Subcutaneous abdominal adipose tissue (tissue), 5 donors: ENCODE measurements around the gene PTPRG.

ENCODE experiments used
- H3K27ac ChIP-seq: one replicate; pipeline ENCODE4 v1.7.0; 2013; ENCODE audit warnings: low read depth, mild to moderate bottlenecking, inconsistent platforms, low read length, moderate library complexity
- H3K27me3 ChIP-seq, 5 donors: one replicate each; pipeline ENCODE4 v1.7.0; 2013; ENCODE audit warnings: low read length in 5 of 5, inconsistent platforms in 1 of 5; ENCODE audit not compliant: control insufficient read depth in 5 of 5, insufficient read depth in 4 of 5
- H3K36me3 ChIP-seq, 5 donors: one replicate each; pipeline ENCODE4 v1.7.0; 2013; ENCODE audit warnings: low read length in 5 of 5; ENCODE audit not compliant: control insufficient read depth in 5 of 5, insufficient read depth in 5 of 5
- H3K4me1 ChIP-seq, 5 donors: one replicate each; pipeline ENCODE4 v1.7.0; 2013; ENCODE audit warnings: low read length in 5 of 5, mild to moderate bottlenecking in 3 of 5, moderate library complexity in 1 of 5; ENCODE audit not compliant: control insufficient read depth in 5 of 5, insufficient read depth in 5 of 5
- H3K4me3 ChIP-seq, 5 donors: one replicate each; pipeline ENCODE4 v1.7.0; 2013; ENCODE audit warnings: low read length in 5 of 5, low read depth in 1 of 5
- H3K9ac ChIP-seq, 5 donors: one replicate each; pipeline ENCODE4 v1.7.0; 2013; ENCODE audit warnings: low read length in 5 of 5, mild to moderate bottlenecking in 4 of 5, moderate library complexity in 3 of 5
- H3K9me3 ChIP-seq, 5 donors: one replicate each; pipeline ENCODE4 v1.7.0; 2013; ENCODE audit warnings: low read length in 5 of 5; ENCODE audit not compliant: control insufficient read depth in 5 of 5
- donor health status: healthy.
- donor health status: healthy.
- donor health status: healthy.
- donor health status: healthy.
- donor health status: healthy.

Gene PTPRG

DNA sequence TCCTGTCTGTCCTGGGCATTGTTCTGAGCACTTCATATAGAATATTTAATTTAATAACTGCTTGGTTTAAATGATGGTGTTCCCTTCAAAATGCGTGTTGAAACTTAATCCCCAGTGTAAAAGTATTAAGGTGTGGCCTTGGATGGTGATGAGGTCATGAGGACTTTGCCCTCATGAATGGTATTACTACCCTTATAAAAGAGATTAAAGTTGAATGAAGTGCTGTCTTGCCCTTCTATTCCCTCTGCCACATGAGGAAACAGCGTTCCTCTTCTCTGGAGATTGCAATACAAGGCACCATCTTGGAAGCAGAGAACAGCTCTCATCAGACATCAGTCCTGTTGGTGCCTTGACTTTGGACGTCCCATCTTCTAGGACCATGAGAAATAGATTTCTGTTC is 374.4 kb downstream of the PTPRG start:
- Histone ChIP-seq H3K9ac (no peak overlapping the region), H3K4me1 (peaks cover 0 to 5% (median 3%) of the 10 kb centered on the region in 5 donors), H3K36me3 (no peaks in the 10 kb centered on the region), H3K9me3 (peaks cover 0 to 8% (median 0%) of the 10 kb centered on the region in 5 donors), H3K4me3 (no peak overlapping the region), H3K27me3 (no peaks in the 10 kb centered on the region), H3K27ac (no peak overlapping the region)

DNA sequence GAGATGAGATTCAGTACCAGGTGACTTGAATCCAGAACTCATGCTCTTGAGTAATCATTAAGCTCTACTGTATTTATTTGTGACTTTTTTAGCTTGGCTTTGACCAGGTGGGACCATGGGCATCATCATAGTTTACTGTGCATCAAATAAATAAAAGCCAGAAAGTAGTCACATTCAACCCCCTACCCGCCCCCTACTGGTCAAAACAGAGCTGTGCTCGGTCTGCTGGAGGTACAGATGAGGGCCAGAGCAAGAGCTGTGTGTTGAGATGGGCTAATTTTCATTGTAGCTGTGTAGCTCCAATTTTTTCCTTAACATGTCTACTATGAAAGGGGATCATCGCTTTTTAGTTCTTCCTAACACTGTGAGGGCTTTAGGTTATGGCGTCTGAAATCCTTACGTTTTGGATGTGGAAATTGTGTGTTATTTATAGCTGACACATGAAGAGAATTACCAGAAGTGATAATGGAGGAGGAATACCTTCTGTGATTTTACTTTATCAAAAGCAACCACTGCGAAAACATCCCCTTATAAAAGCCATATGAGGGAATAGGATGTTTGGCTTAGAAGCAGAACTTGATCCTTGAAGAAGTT is 375.1 kb downstream of the PTPRG start:
- Histone ChIP-seq H3K4me1 (peaks cover 0 to 5% (median 3%) of the 10 kb centered on the region in 5 donors), H3K27ac (no peak overlapping the region), H3K4me3 (no peak overlapping the region), H3K27me3 (no peaks in the 10 kb centered on the region), H3K9me3 (peaks cover 0 to 8% (median 0%) of the 10 kb centered on the region in 5 donors), H3K9ac (no peak overlapping the region), H3K36me3 (no peaks in the 10 kb centered on the region)

DNA sequence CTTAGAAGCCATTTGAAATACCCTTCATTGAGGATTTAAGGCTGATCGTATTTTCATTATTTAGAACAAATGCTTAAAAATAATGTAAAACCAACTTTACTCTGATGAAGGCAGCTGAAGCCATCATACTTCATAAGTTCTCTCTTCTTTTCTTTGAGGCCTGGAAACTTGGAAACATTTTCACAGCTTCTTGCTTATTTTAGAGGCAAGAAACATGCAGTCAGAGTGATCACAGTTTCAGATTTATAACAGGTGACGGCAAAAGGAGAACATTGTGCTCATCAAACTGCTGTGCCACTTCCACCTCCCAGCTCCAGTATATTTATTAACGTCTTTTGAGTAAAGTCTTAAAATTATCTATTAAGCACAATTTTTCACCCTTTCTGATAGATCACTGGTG is 376.1 kb downstream of the PTPRG start:
- Histone ChIP-seq H3K27me3 (no peaks in the 10 kb centered on the region), H3K4me1 (peaks cover 0 to 5% (median 3%) of the 10 kb centered on the region in 5 donors)

DNA sequence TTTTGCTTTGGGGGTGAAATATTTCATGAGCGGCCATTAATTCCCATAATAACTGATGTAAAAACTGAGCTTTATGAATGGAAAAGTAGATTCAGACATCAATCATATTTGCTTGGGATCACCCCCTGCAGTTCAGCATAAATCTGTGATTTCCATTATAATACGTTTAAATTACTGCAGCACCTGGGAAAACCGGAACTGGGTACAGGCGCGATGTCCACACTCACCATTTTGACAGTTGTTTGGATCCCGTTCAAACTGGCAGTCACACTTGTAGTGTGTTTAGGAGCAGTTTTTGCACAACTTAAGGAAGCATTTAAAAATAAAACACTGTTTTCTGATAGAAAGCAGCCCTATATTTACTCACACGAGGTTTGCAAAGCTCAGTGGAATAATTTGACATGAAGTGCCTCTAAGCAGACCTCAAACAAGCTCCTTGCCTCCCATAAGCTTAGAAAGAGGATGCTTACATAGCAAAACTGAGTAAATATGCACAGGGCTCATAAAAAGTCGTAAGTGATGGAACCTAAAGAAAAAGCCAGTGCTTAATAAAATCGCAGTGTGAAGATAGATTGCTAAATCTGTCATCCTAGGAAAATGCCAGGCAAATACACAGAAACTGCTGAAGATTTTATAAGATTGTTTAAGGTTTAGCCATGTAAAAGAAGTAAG is 377.6 kb downstream of the PTPRG start:
- Histone ChIP-seq H3K9me3 (peaks cover 0 to 8% (median 3%) of the 10 kb centered on the region in 5 donors), H3K4me1 (peaks cover 0 to 13% (median 6%) of the 10 kb centered on the region in 5 donors), H3K4me3 (no peak overlapping the region), H3K27me3 (no peaks in the 10 kb centered on the region), H3K27ac (no peak overlapping the region), H3K9ac (no peak overlapping the region), H3K36me3 (no peaks in the 10 kb centered on the region)

More for the DNA sequence above, 376.1 kb downstream of the PTPRG start:
- Histone ChIP-seq H3K4me3 (no peak overlapping the region), H3K36me3 (no peaks in the 10 kb centered on the region), H3K9me3 (peaks cover 0 to 8% (median 3%) of the 10 kb centered on the region in 5 donors), H3K27ac (no peak overlapping the region), H3K9ac (no peak overlapping the region)

DNA sequence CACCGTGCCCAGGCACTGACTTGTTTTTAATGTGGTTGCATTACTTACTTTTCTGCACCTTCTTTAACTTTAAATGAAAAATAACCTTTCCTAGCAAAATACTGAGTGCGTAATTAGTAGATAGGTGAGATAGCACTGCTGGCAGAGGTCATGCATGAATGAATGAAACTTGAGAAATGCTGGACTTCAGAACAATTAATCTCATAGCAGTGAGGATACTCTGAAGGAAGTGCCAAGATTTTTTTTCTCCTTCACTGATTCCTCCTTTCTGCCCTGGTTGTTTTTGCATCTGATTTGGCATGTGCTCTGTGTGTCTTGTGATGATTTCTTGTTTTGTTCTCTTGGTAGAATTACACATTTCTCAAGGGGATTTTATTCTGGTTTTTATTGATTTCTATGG is 378.9 kb downstream of the PTPRG start:
- Histone ChIP-seq H3K27me3 (no peaks in the 10 kb centered on the region), H3K27ac (no peak overlapping the region)

DNA sequence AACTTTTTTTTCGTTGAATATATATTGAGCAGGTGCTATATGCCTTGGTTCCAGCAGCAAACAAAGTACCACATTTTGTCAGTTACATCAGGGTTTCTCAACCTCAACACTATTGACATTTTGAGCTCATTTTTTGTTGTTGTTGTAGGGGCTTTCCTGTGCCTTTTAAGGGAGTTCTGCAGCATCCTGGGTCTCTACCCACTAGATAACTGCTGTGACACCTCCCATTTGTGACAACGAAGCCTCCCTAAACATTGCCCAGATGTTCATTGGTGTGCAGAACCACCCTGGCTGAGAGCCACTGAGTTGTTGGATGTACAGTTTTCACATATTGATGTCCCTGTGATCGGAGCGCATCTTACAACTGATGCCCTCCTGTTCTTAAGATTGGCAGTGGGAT is 382.6 kb downstream of the PTPRG start:
- H3K36me3 ChIP-seq: no peaks in the 10 kb centered on the region
- H3K4me1 ChIP-seq: peaks cover 0 to 46% (median 33%) of the 10 kb centered on the region in 5 donors
- no peaks in the 10 kb centered on the region for H3K27me3 ChIP-seq
- H3K9ac ChIP-seq: no peak overlapping the region
- peaks cover 0 to 3% (median 0%) of the 10 kb centered on the region in 5 donors for H3K9me3 ChIP-seq
- no peak overlapping the region for H3K4me3 ChIP-seq
- no peak overlapping the region for H3K27ac ChIP-seq

More for the DNA sequence above, 378.9 kb downstream of the PTPRG start:
- Histone ChIP-seq H3K4me3 (no peak overlapping the region), H3K36me3 (no peaks in the 10 kb centered on the region), H3K4me1 (peaks cover 0 to 23% (median 9%) of the 10 kb centered on the region in 5 donors), H3K9me3 (peaks cover 0 to 3% (median 0%) of the 10 kb centered on the region in 5 donors), H3K9ac (no peak overlapping the region)

DNA sequence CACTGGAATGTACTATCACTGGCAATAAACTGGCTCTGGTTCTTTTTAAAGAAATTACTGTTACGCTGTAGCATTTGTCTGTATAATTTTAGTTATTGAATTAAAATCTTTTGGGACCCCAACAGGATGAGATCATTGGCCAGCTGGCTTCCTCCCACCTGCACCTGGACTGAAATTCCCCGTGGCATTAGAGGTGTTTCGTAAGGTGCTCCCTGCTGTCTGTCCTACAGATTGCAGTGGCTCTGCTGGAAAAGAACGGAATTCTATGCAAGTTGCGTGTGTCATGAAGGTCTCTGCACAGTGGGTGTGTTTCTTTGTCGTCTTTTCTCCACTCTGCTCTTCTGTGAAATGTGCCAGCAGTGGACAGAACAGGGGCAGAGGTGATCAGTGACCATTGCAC is 383.4 kb downstream of the PTPRG start:
- no peak overlapping the region for H3K4me3 ChIP-seq
- no peaks in the 10 kb centered on the region for H3K36me3 ChIP-seq
- H3K27me3 ChIP-seq: no peaks in the 10 kb centered on the region
- H3K9me3 ChIP-seq: peaks cover 0 to 3% (median 0%) of the 10 kb centered on the region in 5 donors
- H3K9ac ChIP-seq: no peak overlapping the region
- peaks cover 0 to 53% (median 33%) of the 10 kb centered on the region in 5 donors for H3K4me1 ChIP-seq
- no peak overlapping the region for H3K27ac ChIP-seq

DNA sequence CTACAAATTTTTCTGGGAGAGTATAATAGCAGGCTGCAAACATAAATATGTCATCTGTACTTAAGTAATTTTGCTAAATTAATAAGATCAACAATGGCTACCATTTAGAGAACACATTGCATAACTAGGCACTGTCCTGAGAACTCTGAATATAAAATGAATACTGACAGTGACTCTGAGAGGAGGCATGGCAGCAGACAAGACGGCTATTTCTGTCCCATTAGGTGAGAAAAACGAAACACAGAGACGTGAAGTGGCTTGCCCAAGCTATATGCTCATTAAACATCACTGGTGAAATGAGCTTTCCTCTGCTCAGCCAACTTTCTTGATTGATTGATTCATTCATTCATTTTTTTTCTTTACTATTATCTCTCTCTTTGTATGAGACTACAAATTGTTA is 384.3 kb downstream of the PTPRG start:
- Histone ChIP-seq H3K27ac (peak overlapping the region; percentile 6), H3K36me3 (no peaks in the 10 kb centered on the region), H3K27me3 (no peaks in the 10 kb centered on the region), H3K9ac (no peak overlapping the region), H3K9me3 (peaks cover 0 to 3% (median 0%) of the 10 kb centered on the region in 5 donors), H3K4me3 (no peak overlapping the region), H3K4me1 (peaks cover 0 to 56% (median 41%) of the 10 kb centered on the region in 5 donors)

DNA sequence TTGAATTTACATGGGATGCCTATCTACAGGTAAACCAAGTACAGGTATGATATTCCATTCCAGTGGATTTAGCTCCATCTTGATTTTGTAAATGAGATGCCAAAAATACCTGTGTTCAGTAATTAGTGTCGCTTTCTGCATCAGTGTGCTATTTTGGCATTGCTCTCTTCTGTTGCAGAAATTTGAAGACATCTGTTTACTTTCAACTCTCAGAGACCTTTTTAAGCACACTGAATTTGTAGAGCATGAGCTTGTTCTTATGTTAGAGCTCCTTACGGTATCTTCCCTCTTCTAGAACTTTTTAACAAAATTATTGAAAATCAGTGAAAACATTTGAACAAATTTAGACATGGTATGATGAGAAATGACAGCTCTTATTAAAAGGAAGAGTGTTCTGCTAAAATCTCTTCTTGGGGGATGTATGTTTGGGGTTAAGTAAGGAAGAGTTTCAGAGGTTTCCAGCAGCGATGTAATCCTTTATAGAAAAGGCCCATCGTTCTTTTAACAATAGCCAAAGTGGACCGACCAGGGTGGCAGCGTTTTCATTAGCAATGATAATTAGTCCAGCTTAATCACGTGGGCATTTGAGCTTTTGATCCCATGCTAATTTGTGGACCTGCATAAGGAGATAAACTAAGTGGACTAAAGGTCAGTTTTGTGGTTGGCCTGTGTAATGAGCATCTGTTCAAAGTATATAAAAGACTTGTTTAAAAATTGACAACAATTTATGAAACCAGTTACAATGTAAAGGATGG is 385.4 kb downstream of the PTPRG start:
- Histone ChIP-seq H3K9me3 (peaks cover 0 to 3% (median 0%) of the 10 kb centered on the region in 5 donors), H3K27ac (peak overlapping the region; percentile 76), H3K4me1 (peaks cover 0 to 66% (median 42%) of the 10 kb centered on the region in 5 donors), H3K27me3 (no peaks in the 10 kb centered on the region), H3K4me3 (no peak overlapping the region), H3K36me3 (no peaks in the 10 kb centered on the region), H3K9ac (peak overlapping the region in 1 of 5 donors; percentile 43)

DNA sequence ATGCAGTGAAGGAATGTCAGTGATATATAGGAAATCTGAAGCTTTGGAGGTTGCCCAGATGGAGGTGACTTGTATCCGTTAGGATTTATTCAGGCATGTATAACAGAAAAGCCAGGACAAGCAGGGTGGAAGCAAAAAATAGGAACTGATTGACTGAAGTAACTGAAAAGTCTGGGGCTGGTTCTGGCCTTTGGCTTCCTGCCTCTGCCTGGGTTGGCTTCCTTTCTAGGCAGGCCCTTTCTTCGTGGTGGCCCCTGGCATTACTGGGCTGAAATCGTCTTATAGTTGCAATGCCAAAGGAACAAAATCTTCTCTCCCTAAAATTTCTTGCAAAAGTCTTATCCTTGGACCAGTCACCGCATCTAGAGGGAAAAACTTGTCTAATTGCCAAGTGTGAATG is 386.1 kb downstream of the PTPRG start:
- no peaks in the 10 kb centered on the region for H3K36me3 ChIP-seq
- H3K4me1 ChIP-seq: peaks cover 0 to 66% (median 42%) of the 10 kb centered on the region in 5 donors
- H3K4me3 ChIP-seq: no peak overlapping the region
- no peaks in the 10 kb centered on the region for H3K9me3 ChIP-seq
- H3K9ac ChIP-seq: no peak overlapping the region
- peak overlapping the region; percentile 76 for H3K27ac ChIP-seq
- H3K27me3 ChIP-seq: no peaks in the 10 kb centered on the region
